Measurements from ENCODE around the gene SGMS1. TPM values are rescaled to one million over a fixed set of nuclear protein-coding genes. Genes with fewer than 3 reads are reported as not detected.

SGMS1 gene
- total RNA-seq, 4 donors from 2014 or later, result 139 to 198 (median 173) TPM

- H3K27ac ChIP-seq, result no peak overlapping the region
- H3K4me3 ChIP-seq, result no peak overlapping the region
- H3K27me3 ChIP-seq, result no peaks in the 10 kb centered on the region
- TF ChIP-seq POLR2AphosphoS5 (IDR thresholded peaks at IDR 0.05), result no peak
- TF ChIP-seq EP300 (IDR thresholded peaks at IDR 0.05), result no peak
- TF ChIP-seq POLR2A (IDR thresholded peaks at IDR 0.05), result no peak
- 96% methylated on average over 4 of the region's 4 CpGs for WGBS
- DNase-seq (ENCODE audit: low spot score in 2 of 2), result no peak
- peaks cover 2% of the 10 kb centered on the region for H3K36me3 ChIP-seq
- no peaks in the 10 kb centered on the region for H3K9me3 ChIP-seq
- H3K4me1 ChIP-seq, result no peaks in the 10 kb centered on the region
Observed at GRCh38 chr10:50477287-50478203, 146.2 kb downstream of the SGMS1 start.

GRCh38 chr10:50473756-50474155, 150.0 kb downstream of the SGMS1 start:
- Histone ChIP-seq H3K4me3 (no peak overlapping the region), H3K36me3 (peaks cover 2% of the 10 kb centered on the region)

GRCh38 chr10:50472914-50473313, 150.8 kb downstream of the SGMS1 start:
- TF ChIP-seq POLR2AphosphoS5 (IDR thresholded peaks at IDR 0.05) (no peak), EP300 (IDR thresholded peaks at IDR 0.05) (no peak), POLR2A (IDR thresholded peaks at IDR 0.05) (no peak), CTCF (IDR thresholded peaks at IDR 0.05) (no peak)
- Histone ChIP-seq H3K27me3 (no peaks in the 10 kb centered on the region), H3K36me3 (peaks cover 2% of the 10 kb centered on the region), H3K27ac (no peak overlapping the region), H3K9me3 (no peaks in the 10 kb centered on the region), H3K4me3 (no peak overlapping the region), H3K4me1 (peaks cover 36% of the 10 kb centered on the region)
- DNase-seq (ENCODE audit: low spot score in 2 of 2), result no peak

More at GRCh38 chr10:50473756-50474155, 150.0 kb downstream of the SGMS1 start:
- peaks cover 28% of the 10 kb centered on the region for H3K4me1 ChIP-seq
- H3K27ac ChIP-seq, result no peak overlapping the region
- 97% methylated on average over 2 of the region's 2 CpGs for WGBS
- TF ChIP-seq POLR2A (IDR thresholded peaks at IDR 0.05) (no peak), CTCF (IDR thresholded peaks at IDR 0.05) (no peak), EP300 (IDR thresholded peaks at IDR 0.05) (no peak), POLR2AphosphoS5 (IDR thresholded peaks at IDR 0.05) (no peak)
- H3K27me3 ChIP-seq, result no peaks in the 10 kb centered on the region
- DNase-seq (ENCODE audit: low spot score in 2 of 2), result no peak
- H3K9me3 ChIP-seq, result no peaks in the 10 kb centered on the region

- no peaks in the 10 kb centered on the region for H3K9me3 ChIP-seq
- no peaks in the 10 kb centered on the region for H3K36me3 ChIP-seq
- H3K27ac ChIP-seq, result no peak overlapping the region
- TF ChIP-seq CTCF (IDR thresholded peaks at IDR 0.05) (no peak), EP300 (IDR thresholded peaks at IDR 0.05) (no peak), POLR2AphosphoS5 (IDR thresholded peaks at IDR 0.05) (no peak), POLR2A (IDR thresholded peaks at IDR 0.05) (no peak)
- 97% methylated on average over 3 of the region's 3 CpGs for WGBS
- no peaks in the 10 kb centered on the region for H3K27me3 ChIP-seq
- no peak for DNase-seq (ENCODE audit: low spot score in 2 of 2)
- H3K4me3 ChIP-seq, result no peak overlapping the region
- H3K4me1 ChIP-seq, result peaks cover 40% of the 10 kb centered on the region
Observed at GRCh38 chr10:50471583-50471975, 152.2 kb downstream of the SGMS1 start.

GRCh38 chr10:50470798-50471582, 152.8 kb downstream of the SGMS1 start:
- Histone ChIP-seq H3K36me3 (no peaks in the 10 kb centered on the region), H3K4me3 (no peak overlapping the region), H3K27ac (peak overlapping the region; percentile 17), H3K27me3 (no peaks in the 10 kb centered on the region), H3K4me1 (peaks cover 40% of the 10 kb centered on the region), H3K9me3 (no peaks in the 10 kb centered on the region)
- DNase-seq (ENCODE audit: low spot score in 2 of 2), result no peak
- WGBS, result 60% methylated on average over 6 of the region's 6 CpGs
- TF ChIP-seq POLR2AphosphoS5 (IDR thresholded peaks at IDR 0.05) (no peak), POLR2A (IDR thresholded peaks at IDR 0.05) (no peak), CTCF (IDR thresholded peaks at IDR 0.05) (no peak), EP300 (IDR thresholded peaks at IDR 0.05) (no peak)
